ENCODE results near the gene SLC12A5.

SLC12A5 gene

GRCh38 chr20:46030284-46031013, 1.4 kb downstream of the SLC12A5 start:
- DNase-seq: no peak

GRCh38 chr20:46031014-46031569, 2.1 kb downstream of the SLC12A5 start:
- no peak for DNase-seq

GRCh38 chr20:46031701-46032254, 2.8 kb downstream of the SLC12A5 start:
- DNase-seq: no peak

GRCh38 chr20:46034039-46034438, 5.0 kb downstream of the SLC12A5 start:
- no peak for DNase-seq

- no peak for DNase-seq
Observed at GRCh38 chr20:46035253-46035652, 6.2 kb downstream of the SLC12A5 start.

- DNase-seq: no peak
Observed at GRCh38 chr20:46035713-46036112, 6.7 kb downstream of the SLC12A5 start.

GRCh38 chr20:46036370-46036769, 7.4 kb downstream of the SLC12A5 start:
- no peak for DNase-seq

GRCh38 chr20:46037036-46037435, 8.0 kb downstream of the SLC12A5 start:
- DNase-seq: no peak

- DNase-seq: no peak
Observed at GRCh38 chr20:46040902-46041535, 12.0 kb downstream of the SLC12A5 start.

- DNase-seq: no peak
Observed at GRCh38 chr20:46043556-46043955, 14.5 kb downstream of the SLC12A5 start.

- DNase-seq: no peak
Observed at GRCh38 chr20:46044896-46045295, 15.9 kb downstream of the SLC12A5 start.

- no peak for DNase-seq
Observed at GRCh38 chr20:46046588-46047310, 17.7 kb downstream of the SLC12A5 start.

GRCh38 chr20:46047821-46048220, 18.8 kb downstream of the SLC12A5 start:
- no peak for DNase-seq

- DNase-seq: no peak
Observed at GRCh38 chr20:46049190-46049589, 20.2 kb downstream of the SLC12A5 start.

- DNase-seq: no peak
Observed at GRCh38 chr20:46049815-46050214, 20.8 kb downstream of the SLC12A5 start.

- no peak for DNase-seq
Observed at GRCh38 chr20:46050444-46050843, 21.4 kb downstream of the SLC12A5 start.

- DNase-seq: no peak
Observed at GRCh38 chr20:46050885-46051284, 21.9 kb downstream of the SLC12A5 start.

- no peak for DNase-seq
Observed at GRCh38 chr20:46051556-46052308, 22.7 kb downstream of the SLC12A5 start.

GRCh38 chr20:46053416-46053815, 24.4 kb downstream of the SLC12A5 start:
- no peak for DNase-seq

- no peak for DNase-seq
Observed at GRCh38 chr20:46054606-46055005, 25.6 kb downstream of the SLC12A5 start.

GRCh38 chr20:46055269-46055668, 26.3 kb downstream of the SLC12A5 start:
- no peak for DNase-seq

GRCh38 chr20:46056027-46056833, 27.2 kb downstream of the SLC12A5 start:
- no peak for DNase-seq

Measured in activated CD4-positive, alpha-beta T cell treated with anti-CD3 and anti-CD28 coated beads for 1 hour (primary cell).